ENCODE results near the gene C1GALT1. TPM values are rescaled to one million over a fixed set of nuclear protein-coding genes. Genes with fewer than 3 reads are reported as not detected.
"Not testable (repeated sequence)": the region's sequence is repeated elsewhere in the genome, so short reads cannot be mapped to it uniquely, and the experiment has no call there.

Gene C1GALT1
- 10 to 100 TPM; 14.8 to 31.9 (median 21.5) TPM for total RNA-seq
- 1 to 10 TPM; 6.2 to 6.4 TPM for polyA plus RNA-seq
- long read RNA-seq, donor 1, full-length matches to known transcripts: 8 of 14 reads
- long read RNA-seq, donor 1, partial matches to known transcripts: 0 of 14 reads
- long read RNA-seq, donor 1, other reads (novel, unspliced or antisense): 6 of 14 reads
- long read RNA-seq, donor 2, full-length matches to known transcripts: 10 of 13 reads
- long read RNA-seq, donor 2, partial matches to known transcripts: 0 of 13 reads
- long read RNA-seq, donor 2, other reads (novel, unspliced or antisense): 3 of 13 reads
- long read RNA-seq, donor 3, full-length matches to known transcripts: 39 of 53 reads
- long read RNA-seq, donor 3, partial matches to known transcripts: 1 of 53 reads
- long read RNA-seq, donor 3, other reads (novel, unspliced or antisense): 13 of 53 reads

- peak within 1 kb of the TSS; percentile 72 to 99 (median 96) for H3K27ac ChIP-seq
- peak within 1 kb of the TSS; percentile 73 to 98 (median 93) for H3K4me3 ChIP-seq
- peak in 8 of 9 donors; percentile 27 to 57 (median 42) for TF ChIP-seq CTCF (IDR thresholded peaks at IDR 0.05)
- ATAC-seq (peak; percentile 97 to 100 (median 98)), DNase-seq (peak; percentile 97 to 98)
- H3K4me1 ChIP-seq: peaks cover 0 to 39% (median 25%) of the 10 kb centered on the region in 9 donors
- intact Hi-C loops (cut with DNase I): loop anchor here in 4 of 10 donors (5.0 kb wide), 3 partner anchors 75 to 460 kb away; partner anchors contain the start of gene UMAD1 (in 1 of the 4)
- no peaks in the 10 kb centered on the region for H3K9me3 ChIP-seq
- no peaks in the 10 kb centered on the region for H3K27me3 ChIP-seq
- WGBS, 2 donors: 0 to 1% methylated on average over 64 to 82 of the region's 82 CpGs
- H3K36me3 ChIP-seq: peaks cover 0 to 5% (median 0%) of the 10 kb centered on the region in 9 donors
Measured at GRCh38 chr7:7182156-7183060, at the start of gene C1GALT1. TSS of gene C1GALT1 (plus strand) at chr7:7182544. CDS start at chr7:7234320, 51,776 bp downstream.

GRCh38 chr7:7134046-7134445 is 48.3 kb upstream of the C1GALT1 start:
- Histone ChIP-seq H3K9me3 (no peaks in the 10 kb centered on the region), H3K27ac (peak overlapping the region in 1 of 10 donors; percentile 20), H3K36me3 (no peaks in the 10 kb centered on the region), H3K4me1 (peaks cover 0 to 20% (median 4%) of the 10 kb centered on the region in 9 donors), H3K4me3 (no peak overlapping the region), H3K27me3 (no peaks in the 10 kb centered on the region)
- 74 to 80% methylated on average over 2 of the region's 2 CpGs for WGBS, 2 donors
- TF ChIP-seq CTCF (IDR thresholded peaks at IDR 0.05): no peak
- ATAC-seq (no peak), DNase-seq (no peak)
- intact Hi-C loops (cut with DNase I): no loop called here

GRCh38 chr7:7135074-7135473 is 47.3 kb upstream of the C1GALT1 start:
- intact Hi-C loops (cut with DNase I): no loop called here
- no peak for TF ChIP-seq CTCF (IDR thresholded peaks at IDR 0.05)
- Histone ChIP-seq H3K36me3 (no peaks in the 10 kb centered on the region), H3K9me3 (peaks cover 0 to 3% (median 0%) of the 10 kb centered on the region in 11 donors), H3K4me1 (peaks cover 0 to 20% (median 4%) of the 10 kb centered on the region in 9 donors), H3K4me3 (no peak overlapping the region), H3K27ac (peak overlapping the region in 2 of 10 donors; percentile 26 to 50), H3K27me3 (no peaks in the 10 kb centered on the region)
- ATAC-seq (no peak), DNase-seq (no peak)
- 38 to 100% methylated on average over 1 of the region's 1 CpG for WGBS, 2 donors

- H3K27me3 ChIP-seq; H3K36me3 ChIP-seq; DNase-seq; intact Hi-C loops (cut with DNase I); H3K4me3 ChIP-seq; H3K9me3 ChIP-seq: not testable (repeated sequence)
- 35 to 45% methylated on average over 1 of the region's 1 CpG for WGBS, 2 donors
- peak overlapping the region in 7 of 10 donors; percentile 13 to 56 (median 26) for H3K27ac ChIP-seq
- ATAC-seq: peak in 1 of 8 donors; percentile 26
- peaks cover 0 to 20% (median 4%) of the 10 kb centered on the region in 9 donors for H3K4me1 ChIP-seq
Measured at GRCh38 chr7:7135924-7136323, 46.4 kb upstream of the C1GALT1 start.

Data from heart right ventricle (tissue), 16 donors.